GM19324 (cell line): Measurements from ENCODE around the gene POU5F1.

Experiments used
- ATAC-seq: cut with Tn5 transposase; IDR thresholded peaks from one replicate; pipeline ENCODE4 v1.9.1; 2021; ENCODE audit warnings: mild to moderate bottlenecking, moderate library complexity; ENCODE audit not compliant: unreplicated experiment, low FRiP score

POU5F1 gene

GRCh38 chr6:31144296-31144969 is 26.0 kb downstream of the POU5F1 start:
- no peak for ATAC-seq

- ATAC-seq: no peak
Observed at GRCh38 chr6:31143148-31143547, 27.3 kb downstream of the POU5F1 start.

- ATAC-seq: no peak
Observed at GRCh38 chr6:31142361-31142761, 28.1 kb downstream of the POU5F1 start.

GRCh38 chr6:31140643-31141042 is 29.8 kb downstream of the POU5F1 start:
- ATAC-seq: no peak

GRCh38 chr6:31139599-31139998 is 30.9 kb downstream of the POU5F1 start:
- no peak for ATAC-seq

- ATAC-seq: no peak
Observed at GRCh38 chr6:31138982-31139381, 31.5 kb downstream of the POU5F1 start, which contains the start of gene PSORS1C2. Gene PSORS1C2, minus strand, starts transcription at chr6:31139066. Its CDS starts 40 bp downstream, at chr6:31139026.

- ATAC-seq: no peak
Observed at GRCh38 chr6:31135710-31136109, 34.8 kb downstream of the POU5F1 start.

GRCh38 chr6:31132806-31133205 is 37.7 kb downstream of the POU5F1 start:
- no peak for ATAC-seq

- ATAC-seq: no peak
Observed at GRCh38 chr6:31131595-31131994, 38.9 kb downstream of the POU5F1 start.

GRCh38 chr6:31130751-31131150 is 39.7 kb downstream of the POU5F1 start:
- ATAC-seq: no peak

GRCh38 chr6:31129130-31129529 is 41.4 kb downstream of the POU5F1 start:
- ATAC-seq: no peak

- ATAC-seq: no peak
Observed at GRCh38 chr6:31128093-31128676, 42.3 kb downstream of the POU5F1 start.

- ATAC-seq: no peak
Observed at GRCh38 chr6:31126396-31127175, 43.9 kb downstream of the POU5F1 start.

GRCh38 chr6:31125586-31126363 is 44.7 kb downstream of the POU5F1 start:
- no peak for ATAC-seq

- ATAC-seq: no peak
Observed at GRCh38 chr6:31125162-31125561, 45.3 kb downstream of the POU5F1 start.

- ATAC-seq: no peak
Observed at GRCh38 chr6:31122791-31123706, 47.4 kb downstream of the POU5F1 start.

- ATAC-seq: no peak
Observed at GRCh38 chr6:31121131-31121790, 49.2 kb downstream of the POU5F1 start.

GRCh38 chr6:31120151-31120915 is 50.1 kb downstream of the POU5F1 start, which contains the start of gene CDSN:
Gene CDSN, minus strand, starts transcription at chr6:31120446. Its CDS starts 27 bp downstream, at chr6:31120419.
- ATAC-seq: no peak
